Endothelial cell of umbilical vein (primary cell): ENCODE measurements around the gene KIRREL1.

ENCODE experiments used
- CTCF ChIP-seq, 2 donors: IDR thresholded peaks; 1 replicate in 1 of 2; 2 replicates in 1 of 2; pipeline ENCODE4 v1.5.1; 2011; ENCODE audit warnings: low read length in 2 of 2, mild to moderate bottlenecking in 2 of 2, moderate library complexity in 2 of 2, control low read depth in 1 of 2, inconsistent platforms in 1 of 2, low read depth in 1 of 2; ENCODE audit not compliant: insufficient read depth in 1 of 2; ENCODE audit errors: extremely low read depth in 1 of 2
- EZH2 ChIP-seq: IDR thresholded peaks from 2 replicates; pipeline ENCODE4 v1.6.1; 2012; ENCODE audit warnings: borderline replicate concordance, low read depth, mild to moderate bottlenecking, moderate library complexity, low read length, inconsistent platforms; ENCODE audit not compliant: severe bottlenecking
- MAX ChIP-seq: IDR thresholded peaks from 2 replicates; pipeline ENCODE4 v1.6.1; 2011; ENCODE audit not compliant: insufficient read depth, insufficient read length
- POLR2A ChIP-seq: IDR thresholded peaks from 2 replicates; pipeline ENCODE4 v1.6.1; 2012; ENCODE audit warnings: low read depth, mild to moderate bottlenecking, control low read depth, low read length
- POLR2AphosphoS5 ChIP-seq: IDR thresholded peaks from 2 replicates; pipeline ENCODE4 v1.6.1; 2012; ENCODE audit warnings: low read depth, mild to moderate bottlenecking, control low read depth, low read length, moderate library complexity; ENCODE audit not compliant: insufficient read depth

- no peak for TF ChIP-seq MAX
- TF ChIP-seq POLR2A: no peak
- no peak for TF ChIP-seq POLR2AphosphoS5
- TF ChIP-seq EZH2: no peak
- TF ChIP-seq CTCF (IDR thresholded peaks at IDR 0.05; ENCODE audit: extremely low read depth in 1 of 2, insufficient read depth in 1 of 2, low read depth in 1 of 2, low read length in 2 of 2): no peak
These were observed 38.2 kb upstream of the KIRREL1 start for GRCh38 chr1:157955221-157955620.
